ENCODE measurements around the gene AAK1. TPM values are rescaled to one million over a fixed set of nuclear protein-coding genes. Genes with fewer than 3 reads are reported as not detected.
"Not testable (repeated sequence)": the region's sequence is repeated elsewhere in the genome, so short reads cannot be mapped to it uniquely, and the experiment has no call there.

Gene AAK1
- total RNA-seq, 1 donor from 2014 or later, result 48.6 TPM

DNA sequence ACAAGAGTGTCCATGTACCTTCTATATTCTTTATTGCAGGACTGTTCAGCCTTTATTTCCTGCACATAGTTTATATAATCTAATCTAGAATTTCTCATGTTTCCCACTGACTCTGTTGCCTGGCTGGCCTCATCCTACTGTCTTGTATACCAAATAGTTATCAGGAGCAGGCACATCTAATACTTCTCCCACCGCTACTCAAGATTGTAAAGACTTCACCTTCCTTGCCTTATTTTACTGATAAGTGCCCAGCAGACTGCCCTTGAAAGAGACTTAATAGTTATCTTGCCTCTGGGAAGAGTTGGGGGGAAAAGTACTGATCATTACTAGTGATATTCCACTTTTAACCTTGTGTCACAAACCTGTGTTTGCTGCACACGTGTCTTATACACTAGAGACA is 26.1 kb upstream of the AAK1 start:
- no peak for DNase-seq (ENCODE audit: extremely low spot score in 2 of 2)
- Histone ChIP-seq H3K4me3 (no peak overlapping the region), H3K36me3 (no peaks in the 10 kb centered on the region), H3K9me3 (no peaks in the 10 kb centered on the region), H3K27ac (no peak overlapping the region), H3K27me3 (no peaks in the 10 kb centered on the region), H3K4me1 (peaks cover 4% of the 10 kb centered on the region)
- intact Hi-C loops (cut with DNase I), result no loop called here
- TF ChIP-seq, protein P1, sequence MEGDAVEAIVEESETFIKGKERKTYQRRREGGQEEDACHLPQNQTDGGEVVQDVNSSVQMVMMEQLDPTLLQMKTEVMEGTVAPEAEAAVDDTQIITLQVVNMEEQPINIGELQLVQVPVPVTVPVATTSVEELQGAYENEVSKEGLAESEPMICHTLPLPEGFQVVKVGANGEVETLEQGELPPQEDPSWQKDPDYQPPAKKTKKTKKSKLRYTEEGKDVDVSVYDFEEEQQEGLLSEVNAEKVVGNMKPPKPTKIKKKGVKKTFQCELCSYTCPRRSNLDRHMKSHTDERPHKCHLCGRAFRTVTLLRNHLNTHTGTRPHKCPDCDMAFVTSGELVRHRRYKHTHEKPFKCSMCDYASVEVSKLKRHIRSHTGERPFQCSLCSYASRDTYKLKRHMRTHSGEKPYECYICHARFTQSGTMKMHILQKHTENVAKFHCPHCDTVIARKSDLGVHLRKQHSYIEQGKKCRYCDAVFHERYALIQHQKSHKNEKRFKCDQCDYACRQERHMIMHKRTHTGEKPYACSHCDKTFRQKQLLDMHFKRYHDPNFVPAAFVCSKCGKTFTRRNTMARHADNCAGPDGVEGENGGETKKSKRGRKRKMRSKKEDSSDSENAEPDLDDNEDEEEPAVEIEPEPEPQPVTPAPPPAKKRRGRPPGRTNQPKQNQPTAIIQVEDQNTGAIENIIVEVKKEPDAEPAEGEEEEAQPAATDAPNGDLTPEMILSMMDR (IDR thresholded peaks at IDR 0.05), result no peak
- TF ChIP-seq POLR2A (IDR thresholded peaks at IDR 0.05) (no peak), POLR2AphosphoS5 (IDR thresholded peaks at IDR 0.05; ENCODE audit: insufficient read depth in 1 of 2, low read depth in 1 of 2) (no peak)

DNA sequence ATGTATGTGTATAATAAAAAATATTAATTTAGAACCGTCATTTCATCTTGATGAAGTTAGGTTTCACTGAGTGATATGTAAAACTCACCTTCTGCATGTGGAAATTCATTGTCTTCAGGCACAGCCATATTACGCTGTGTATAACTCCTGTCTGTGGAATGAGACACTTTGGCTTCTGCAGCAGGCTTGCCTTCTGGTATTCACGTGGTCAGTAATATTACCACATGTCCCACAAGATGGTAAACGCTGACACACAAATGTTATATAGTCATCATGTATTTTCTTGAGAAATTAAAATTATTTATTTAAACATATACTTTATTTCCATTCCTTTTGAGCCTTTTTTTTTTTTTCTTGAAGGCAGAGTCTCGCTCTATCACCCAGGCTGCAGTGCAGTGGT is 25.1 kb upstream of the AAK1 start:
- Histone ChIP-seq H3K27me3 (no peaks in the 10 kb centered on the region), H3K4me3 (no peak overlapping the region), H3K9me3 (no peaks in the 10 kb centered on the region), H3K36me3 (no peaks in the 10 kb centered on the region), H3K27ac (no peak overlapping the region), H3K4me1 (peaks cover 4% of the 10 kb centered on the region)
- DNase-seq (ENCODE audit: extremely low spot score in 2 of 2), result no peak
- intact Hi-C loops (cut with DNase I), result no loop called here
- TF ChIP-seq, protein P1 (IDR thresholded peaks at IDR 0.05), result no peak
- TF ChIP-seq POLR2AphosphoS5 (IDR thresholded peaks at IDR 0.05; ENCODE audit: insufficient read depth in 1 of 2, low read depth in 1 of 2) (no peak), POLR2A (IDR thresholded peaks at IDR 0.05) (no peak)

GRCh38 chr2:69667805-69668382 is 24.4 kb upstream of the AAK1 start:
- H3K36me3 ChIP-seq, result no peaks in the 10 kb centered on the region
- H3K4me1 ChIP-seq, result peaks cover 4% of the 10 kb centered on the region
- no peak for DNase-seq (ENCODE audit: extremely low spot score in 2 of 2)
- no peaks in the 10 kb centered on the region for H3K9me3 ChIP-seq
- intact Hi-C loops (cut with DNase I), result no loop called here
- TF ChIP-seq, protein P1 (IDR thresholded peaks at IDR 0.05), result no peak
- TF ChIP-seq POLR2A (IDR thresholded peaks at IDR 0.05) (no peak), POLR2AphosphoS5 (IDR thresholded peaks at IDR 0.05; ENCODE audit: insufficient read depth in 1 of 2, low read depth in 1 of 2) (no peak)
- no peak overlapping the region for H3K4me3 ChIP-seq
- no peaks in the 10 kb centered on the region for H3K27me3 ChIP-seq
- H3K27ac ChIP-seq, result no peak overlapping the region

DNA sequence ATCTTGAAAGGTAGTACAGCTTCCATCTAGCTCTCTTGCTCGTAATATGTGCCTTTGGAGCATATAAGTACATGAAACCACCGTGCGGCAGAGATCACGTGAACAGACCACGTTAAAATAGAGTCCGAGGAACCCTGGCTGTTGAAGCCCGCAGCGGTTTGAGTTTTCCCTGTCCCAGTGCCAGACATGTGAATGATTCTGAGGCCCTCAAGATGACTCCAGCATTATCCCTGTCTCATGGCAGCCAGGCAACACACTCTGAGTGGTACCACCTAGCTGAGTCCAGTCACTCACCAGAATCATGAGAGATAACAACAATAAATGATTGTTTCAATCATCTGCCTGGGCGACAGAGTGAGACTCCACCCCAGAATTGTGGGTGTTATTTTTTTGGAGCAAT is 21.6 kb upstream of the AAK1 start:
- Histone ChIP-seq H3K4me1 (peaks cover 4% of the 10 kb centered on the region), H3K27me3 (no peaks in the 10 kb centered on the region), H3K4me3 (no peak overlapping the region), H3K9me3 (no peaks in the 10 kb centered on the region), H3K27ac (no peak overlapping the region), H3K36me3 (no peaks in the 10 kb centered on the region)
- intact Hi-C loops (cut with DNase I), result no loop called here
- no peak for TF ChIP-seq POLR2A (IDR thresholded peaks at IDR 0.05)
- TF ChIP-seq, protein P1 (IDR thresholded peaks at IDR 0.05), result no peak
- no peak for TF ChIP-seq POLR2AphosphoS5 (IDR thresholded peaks at IDR 0.05; ENCODE audit: insufficient read depth in 1 of 2, low read depth in 1 of 2)
- no peak for DNase-seq (ENCODE audit: extremely low spot score in 2 of 2)

- Histone ChIP-seq H3K9me3 (no peaks in the 10 kb centered on the region), H3K4me1 (peaks cover 4% of the 10 kb centered on the region), H3K4me3 (no peak overlapping the region), H3K36me3 (no peaks in the 10 kb centered on the region), H3K27me3 (no peaks in the 10 kb centered on the region), H3K27ac (no peak overlapping the region)
- no peak for TF ChIP-seq POLR2AphosphoS5 (IDR thresholded peaks at IDR 0.05; ENCODE audit: insufficient read depth in 1 of 2, low read depth in 1 of 2)
- intact Hi-C loops (cut with DNase I), result no loop called here
- DNase-seq (ENCODE audit: extremely low spot score in 2 of 2), result no peak
Observed at GRCh38 chr2:69663860-69664259, 20.3 kb upstream of the AAK1 start.

GRCh38 chr2:69662547-69662946 is 19.0 kb upstream of the AAK1 start:
- H3K4me3 ChIP-seq; H3K4me1 ChIP-seq; H3K36me3 ChIP-seq; DNase-seq (ENCODE audit: extremely low spot score in 2 of 2); H3K9me3 ChIP-seq; H3K27ac ChIP-seq; H3K27me3 ChIP-seq; intact Hi-C loops (cut with DNase I): not testable (repeated sequence)
